HG03565 (cell line): ENCODE measurements around the gene ARL4D.
"Not testable (repeated sequence)": the region's sequence is repeated elsewhere in the genome, so short reads cannot be mapped to it uniquely, and the experiment has no call there.

ENCODE experiments used
- ATAC-seq: cut with Tn5 transposase; IDR thresholded peaks from one replicate; pipeline ENCODE4 v1.9.1; 2021; ENCODE audit warnings: mild to moderate bottlenecking, moderate library complexity; ENCODE audit not compliant: unreplicated experiment

Gene ARL4D

DNA sequence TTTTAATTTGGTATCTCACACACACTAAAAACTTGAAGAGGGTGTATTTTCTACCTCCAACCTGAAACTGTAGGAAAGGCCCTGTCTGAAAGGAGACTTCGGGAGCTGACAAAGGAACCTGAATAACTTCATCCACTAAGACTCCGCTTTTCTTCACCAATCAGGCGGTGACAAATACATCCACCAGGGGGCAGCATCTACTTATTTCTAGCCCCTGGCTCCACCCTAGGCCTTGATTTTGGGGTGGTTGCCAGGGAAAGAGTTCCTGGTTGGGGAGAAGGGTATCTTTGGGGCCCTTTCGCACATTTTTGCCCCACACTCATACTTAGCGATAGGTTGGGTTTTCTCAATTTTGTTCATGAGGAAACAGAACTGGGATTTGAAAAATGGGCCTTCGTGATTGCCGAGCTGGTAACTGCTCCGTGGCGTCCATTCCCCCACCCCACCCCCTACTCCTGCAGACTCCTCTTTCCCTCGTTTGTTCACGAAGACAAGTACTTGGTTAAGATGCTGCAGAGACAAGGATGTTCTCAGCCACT, 4.8 kb upstream of the ARL4D start:
- ATAC-seq, result no peak

DNA sequence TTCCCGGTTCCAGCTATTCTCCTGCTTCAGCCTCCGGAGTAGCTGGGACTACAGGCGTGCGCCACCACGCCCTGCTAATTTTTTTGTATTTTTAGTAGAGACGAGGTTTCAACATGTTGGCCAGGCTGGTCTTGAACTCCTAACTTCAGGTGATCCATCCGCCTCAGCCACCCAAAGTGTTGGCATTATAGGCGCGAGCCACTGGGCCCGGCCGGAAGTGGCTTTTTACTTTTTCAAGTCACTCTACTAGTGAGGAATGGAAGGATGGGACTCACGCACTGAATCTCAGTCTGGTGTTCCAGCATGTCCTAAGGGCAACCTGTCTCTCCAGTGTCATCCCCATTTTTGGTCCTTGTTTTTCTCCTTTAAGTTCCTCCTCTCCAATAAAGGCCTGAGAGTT, 4.1 kb upstream of the ARL4D start:
- not testable (repeated sequence) for ATAC-seq

DNA sequence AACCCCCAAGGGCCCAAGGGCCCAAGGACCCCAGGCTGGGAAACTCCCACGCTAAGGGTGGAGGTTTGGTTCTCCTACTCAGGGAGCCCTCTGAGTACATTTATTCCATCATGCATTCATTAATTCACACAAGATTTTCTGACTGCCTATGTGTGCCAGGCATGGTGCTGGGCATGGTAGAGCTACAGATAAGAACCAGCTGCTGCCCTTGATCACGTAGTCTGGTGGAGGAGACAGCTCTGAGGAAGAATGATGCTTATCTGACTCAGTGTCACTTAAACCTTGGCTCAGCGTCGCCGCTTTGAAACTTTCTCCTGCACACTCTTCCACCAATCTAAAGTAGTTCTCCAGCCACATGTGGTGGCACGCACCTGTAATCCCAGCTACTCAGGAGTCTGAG, 3.6 kb upstream of the ARL4D start:
- no peak for ATAC-seq

DNA sequence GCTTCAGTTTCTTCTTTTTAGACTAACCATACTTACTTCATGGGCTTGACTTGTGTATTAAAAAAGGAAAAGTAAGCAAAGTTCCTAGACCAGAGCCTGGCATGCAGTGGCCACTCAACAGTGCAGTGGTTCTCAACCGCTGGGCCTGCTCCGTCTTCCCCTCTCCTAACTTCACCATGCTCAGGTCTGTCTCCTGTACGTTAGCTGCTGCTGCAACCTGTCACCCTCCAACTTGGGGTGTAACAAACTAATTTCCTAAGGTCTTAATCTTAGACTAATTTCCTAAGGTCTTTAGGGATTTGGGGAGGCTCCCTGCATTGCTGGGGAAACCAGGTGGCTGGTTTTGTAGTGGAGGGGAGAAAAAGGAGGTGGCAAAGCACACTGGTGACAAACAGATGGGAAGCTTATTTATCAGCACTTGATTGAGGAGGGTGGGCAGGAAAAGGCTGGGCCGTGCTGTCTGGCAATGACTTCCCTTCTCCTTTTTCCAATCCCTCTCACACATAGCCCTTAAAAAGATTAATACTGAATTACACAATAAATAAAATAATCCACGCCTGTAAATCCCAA, 2.2 kb upstream of the ARL4D start:
- no peak for ATAC-seq

DNA sequence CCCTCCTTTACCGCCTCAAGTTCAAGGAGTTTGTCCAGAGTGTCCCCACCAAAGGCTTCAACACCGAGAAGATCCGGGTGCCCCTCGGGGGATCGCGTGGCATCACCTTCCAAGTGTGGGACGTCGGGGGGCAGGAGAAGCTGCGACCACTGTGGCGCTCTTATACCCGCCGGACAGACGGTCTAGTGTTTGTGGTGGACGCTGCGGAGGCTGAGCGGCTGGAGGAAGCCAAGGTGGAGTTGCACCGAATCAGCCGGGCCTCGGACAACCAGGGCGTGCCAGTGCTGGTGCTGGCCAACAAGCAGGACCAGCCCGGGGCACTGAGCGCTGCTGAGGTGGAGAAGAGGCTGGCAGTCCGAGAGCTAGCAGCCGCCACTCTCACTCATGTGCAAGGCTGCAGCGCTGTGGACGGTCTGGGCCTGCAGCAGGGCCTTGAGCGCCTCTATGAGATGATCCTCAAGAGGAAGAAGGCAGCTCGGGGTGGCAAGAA, 1.1 kb downstream of the ARL4D start:
- ATAC-seq, result no peak

DNA sequence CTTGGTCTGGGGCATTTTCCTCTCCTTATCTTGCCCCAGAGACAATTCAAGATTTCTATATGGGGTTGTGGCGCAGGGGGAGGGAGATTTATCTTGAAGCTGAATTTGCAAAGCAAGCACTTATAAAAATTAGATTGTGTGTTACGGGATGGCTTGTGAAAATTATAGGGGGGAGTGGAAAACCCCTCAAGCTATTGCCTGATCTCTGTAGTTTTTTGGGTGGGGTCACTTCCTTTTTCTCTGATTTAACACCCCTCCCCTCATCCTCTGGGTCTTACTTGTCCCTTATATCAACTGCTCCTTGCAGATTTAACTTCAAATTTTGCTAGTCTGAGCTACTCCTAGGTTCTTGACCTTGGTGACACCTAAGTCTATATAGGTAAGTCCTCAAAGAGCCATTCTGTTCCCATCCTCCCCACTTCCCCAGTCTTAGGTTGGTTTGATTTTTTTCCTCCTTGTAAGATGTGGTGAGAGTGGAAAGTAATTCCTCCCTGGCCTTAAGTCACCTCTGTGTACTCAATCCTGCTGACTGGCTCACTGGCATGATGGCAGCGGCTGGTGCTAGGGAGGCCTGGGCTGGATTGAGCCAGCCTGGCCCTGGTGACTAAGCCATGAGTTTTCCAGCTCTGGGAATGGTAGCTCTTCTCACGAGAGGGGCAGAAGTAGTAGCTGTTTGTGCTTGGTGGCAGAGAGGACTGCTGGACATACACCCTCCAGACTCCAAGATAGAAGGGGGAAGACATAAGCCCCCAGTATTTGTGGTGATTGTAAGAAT, 2.3 kb downstream of the ARL4D start:
- no peak for ATAC-seq

DNA sequence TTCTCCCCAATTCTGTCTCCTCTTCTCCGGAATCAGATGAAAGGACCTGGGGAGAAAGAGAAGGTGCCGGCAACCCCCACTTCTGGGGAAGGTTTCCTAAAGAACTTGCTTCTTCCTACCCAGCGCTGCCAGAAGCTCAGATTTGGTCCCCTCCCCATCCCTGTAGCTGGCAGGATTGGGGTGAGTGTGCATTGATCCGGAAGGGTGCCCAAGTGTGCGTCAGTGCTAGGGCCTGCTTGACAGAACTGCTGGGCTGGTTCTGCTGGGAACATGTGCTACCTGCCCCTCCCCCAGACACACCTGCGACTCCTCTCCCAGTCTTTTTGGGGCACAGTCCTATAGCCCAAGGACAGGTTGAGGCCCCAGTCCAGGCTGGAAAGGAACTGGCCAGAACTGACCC, 3.3 kb downstream of the ARL4D start:
- ATAC-seq, result no peak

DNA sequence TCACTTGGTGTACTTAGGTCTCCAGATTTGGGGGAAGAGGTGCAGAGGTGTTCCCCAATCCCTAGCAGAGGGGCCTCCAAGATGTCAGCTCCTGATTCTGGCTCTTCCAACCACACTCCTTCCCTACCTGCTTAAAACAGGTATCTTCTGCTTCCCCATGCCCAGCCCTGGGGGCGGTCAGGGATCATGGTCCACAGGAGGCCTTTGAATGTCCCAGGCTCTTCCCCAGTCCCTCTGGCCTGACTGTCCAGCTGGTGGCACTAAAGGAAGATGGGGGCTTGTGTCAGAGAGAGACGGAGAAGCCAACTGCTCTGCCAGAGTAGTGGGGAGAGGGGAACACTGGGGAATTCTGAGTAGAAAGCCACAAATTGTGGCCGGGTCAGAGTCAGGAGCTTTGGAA, 3.8 kb downstream of the ARL4D start:
- ATAC-seq, result no peak

DNA sequence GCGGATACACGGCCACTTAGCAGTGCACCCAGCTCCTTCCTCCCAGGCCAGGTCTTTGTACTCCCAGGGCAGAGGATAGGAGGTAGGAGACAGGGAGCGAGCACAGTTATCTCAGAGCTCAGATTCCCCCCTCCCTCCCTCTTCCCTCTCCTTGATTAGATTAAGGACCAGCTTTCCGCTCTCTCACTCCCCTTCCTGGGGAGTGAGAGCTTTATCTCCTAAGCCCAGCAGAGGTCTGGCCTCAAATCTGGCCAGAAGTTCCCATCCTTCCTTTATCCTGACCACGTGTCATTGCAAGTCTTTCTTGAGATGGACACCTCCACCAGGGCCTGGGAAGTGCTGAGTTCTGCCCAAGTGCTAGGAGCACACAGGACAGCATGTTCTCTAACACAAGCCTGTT, 5.1 kb downstream of the ARL4D start:
- no peak for ATAC-seq

DNA sequence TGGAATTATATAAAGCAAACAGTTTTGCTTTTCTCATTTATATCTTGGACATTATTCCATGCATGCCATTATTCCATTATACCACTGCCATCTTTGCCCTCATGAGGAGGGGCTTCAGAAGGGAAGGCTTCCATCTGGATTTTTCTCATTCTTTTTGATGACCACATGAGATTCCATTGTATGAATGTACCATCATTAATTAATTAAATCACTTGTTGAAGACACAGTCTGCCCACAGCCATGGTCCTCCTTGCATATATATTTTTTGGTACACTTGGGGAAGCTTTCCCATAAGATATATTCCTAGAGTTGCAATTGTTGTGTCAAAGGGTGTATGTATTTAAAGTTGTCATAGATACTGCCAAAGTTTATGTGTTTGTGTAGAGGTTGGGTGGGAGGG, 7.1 kb downstream of the ARL4D start:
- no peak for ATAC-seq

DNA sequence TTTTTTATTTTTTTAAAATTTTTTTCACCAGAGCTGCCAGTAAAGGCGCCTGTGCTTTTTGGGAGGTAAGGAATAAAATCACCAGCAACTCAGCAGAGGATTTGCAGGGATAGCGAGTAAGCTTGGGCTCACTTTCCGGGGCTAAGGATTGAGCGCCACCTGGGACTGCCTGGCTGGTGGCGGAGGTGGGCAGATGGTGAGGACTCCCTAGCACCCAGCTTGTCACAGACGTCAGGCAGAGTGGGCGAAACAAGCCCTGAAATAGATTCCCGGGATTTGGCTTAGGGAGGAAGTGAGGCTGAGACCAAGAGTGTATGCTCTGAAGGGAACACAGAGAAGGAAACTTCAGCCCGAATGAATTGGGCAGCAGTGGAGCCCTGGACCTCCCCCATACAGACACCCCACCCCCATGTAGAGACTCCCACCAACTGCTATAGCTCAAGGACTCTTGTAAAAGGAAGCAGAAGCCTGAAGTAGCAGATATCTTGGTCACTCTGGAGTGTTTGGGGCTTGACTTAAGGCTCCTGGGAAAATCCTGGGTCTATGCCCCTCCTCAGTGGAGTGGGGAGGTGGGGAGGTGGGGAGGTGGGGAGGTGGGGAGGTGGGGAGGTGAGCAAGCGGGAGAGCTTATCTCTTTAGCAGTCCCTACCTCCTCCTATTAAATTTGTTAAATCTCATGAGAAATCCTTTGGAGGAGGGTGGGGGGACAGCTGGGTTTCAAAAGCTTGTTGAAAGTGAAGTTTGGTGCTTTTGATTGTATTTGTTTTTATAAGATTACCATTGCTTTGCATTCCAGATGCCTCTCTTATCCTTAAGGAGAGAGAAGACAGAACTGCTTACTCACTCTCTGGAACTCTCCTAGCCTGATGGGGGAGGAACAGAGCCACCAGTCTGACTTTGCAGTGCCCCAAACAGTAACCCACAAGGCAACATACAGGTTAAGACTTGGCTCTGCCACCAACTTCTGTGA, 8.2 kb downstream of the ARL4D start:
- ATAC-seq, result no peak

DNA sequence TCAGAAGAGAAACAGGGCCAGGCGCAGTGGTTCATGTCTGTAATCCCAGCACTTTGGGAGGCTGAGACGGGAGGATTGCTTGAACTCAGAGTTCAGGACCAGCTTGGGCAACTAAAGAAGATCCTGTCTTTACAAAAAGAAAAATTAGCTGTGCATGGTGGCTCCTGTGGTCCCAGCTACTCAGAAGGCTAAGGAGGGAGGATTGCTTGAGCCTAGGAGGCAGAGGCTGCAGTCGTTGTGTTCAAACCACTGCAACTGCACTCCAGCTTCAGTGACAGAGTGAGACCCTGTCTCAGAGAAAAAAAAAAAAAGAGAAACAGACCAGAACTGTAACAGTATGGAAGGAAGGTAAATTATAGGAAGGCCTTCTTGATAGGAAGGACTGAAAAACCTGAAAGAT, 10.3 kb downstream of the ARL4D start:
- no peak for ATAC-seq

DNA sequence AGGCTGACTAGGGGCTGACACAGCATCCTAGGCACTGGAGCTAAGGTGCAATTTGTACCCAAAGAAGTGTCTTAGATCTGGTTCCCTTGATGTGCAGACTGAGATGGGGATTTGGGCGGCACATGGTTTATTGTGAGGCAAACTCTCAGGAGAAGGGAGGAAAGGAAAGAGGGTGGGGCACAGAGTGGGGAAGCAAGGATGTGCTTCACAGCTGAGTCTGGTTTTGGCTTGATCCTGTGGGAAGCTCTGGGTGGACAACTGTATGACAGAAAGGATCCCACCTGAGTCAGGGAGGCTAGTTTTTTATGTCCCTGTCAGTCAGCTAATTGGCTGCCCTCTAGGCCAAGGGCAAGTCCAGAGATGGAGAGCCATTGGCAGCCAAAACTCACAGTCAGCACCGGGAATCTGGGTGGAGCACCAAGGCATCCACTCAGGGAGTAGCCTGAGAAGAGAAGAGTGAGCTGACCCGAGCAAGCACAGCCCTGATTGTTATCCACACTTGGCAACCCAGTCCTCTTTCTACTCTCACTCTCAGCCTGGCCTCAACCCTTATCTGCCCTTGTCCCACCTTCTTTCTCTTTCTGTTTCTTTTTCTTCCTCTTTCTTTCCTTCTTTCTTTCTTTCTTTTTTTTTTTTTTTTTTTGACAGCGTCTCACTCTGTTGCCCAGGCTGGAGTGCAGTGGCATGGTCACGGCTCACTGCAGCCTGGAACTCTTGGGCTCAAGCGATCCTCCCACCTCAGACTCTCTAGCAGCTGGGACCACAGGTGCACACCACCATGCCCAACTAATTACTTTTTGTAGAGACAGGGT, 12.0 kb downstream of the ARL4D start:
- no peak for ATAC-seq

DNA sequence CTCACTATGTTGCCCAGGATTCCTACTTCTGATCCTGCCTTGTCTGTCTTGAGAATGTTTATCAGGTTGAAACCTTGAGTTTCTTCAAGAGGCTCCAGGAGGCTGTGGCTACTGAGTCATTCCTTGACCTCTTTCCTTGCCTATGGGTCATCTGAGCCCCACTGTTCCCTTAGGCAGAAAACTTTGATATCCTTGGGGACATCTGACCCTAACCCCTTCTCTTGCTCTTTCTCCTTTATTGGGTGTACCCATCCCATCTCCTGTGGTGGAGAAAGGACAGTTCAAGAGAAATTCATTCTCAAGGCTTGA, 12.5 kb downstream of the ARL4D start:
- no peak for ATAC-seq

DNA sequence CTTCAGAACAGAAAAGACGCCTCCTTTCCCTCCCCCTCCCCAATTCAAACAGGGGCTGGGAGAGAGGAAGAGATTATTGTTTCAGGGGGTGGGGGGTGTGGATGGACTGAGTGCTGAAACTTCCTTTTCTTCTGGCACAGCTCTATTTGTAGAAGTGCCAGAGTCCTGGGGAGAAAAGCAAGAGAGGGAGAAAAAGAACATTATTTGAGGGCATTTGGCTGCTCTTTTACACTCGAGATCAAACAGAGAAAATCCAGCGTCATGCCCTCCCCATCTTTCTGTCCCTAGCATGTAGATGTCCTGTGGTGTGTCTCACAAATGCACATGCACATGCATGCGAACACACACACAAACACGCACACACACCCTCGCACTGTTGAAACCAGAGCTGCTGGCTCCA, 13.0 kb downstream of the ARL4D start:
- ATAC-seq, result no peak

DNA sequence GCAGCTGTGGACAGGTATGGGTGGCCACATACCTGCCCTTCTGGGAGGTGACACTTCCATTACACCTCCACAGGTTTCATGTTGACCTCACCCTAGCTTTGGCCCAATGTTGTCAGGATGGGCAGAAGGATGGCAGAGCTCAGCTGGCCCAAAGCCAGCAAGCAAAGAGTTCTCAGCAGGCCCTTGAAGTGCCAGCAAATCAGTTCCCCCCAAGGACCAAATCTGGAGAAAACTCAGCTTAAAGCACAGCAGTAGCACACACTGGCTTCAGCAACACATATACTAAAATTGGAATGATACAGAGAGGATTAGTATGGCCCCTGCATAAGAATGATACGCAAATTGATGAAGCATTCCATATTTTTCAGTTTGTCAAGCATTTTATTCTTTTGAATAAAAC, 13.4 kb downstream of the ARL4D start:
- ATAC-seq, result no peak

DNA sequence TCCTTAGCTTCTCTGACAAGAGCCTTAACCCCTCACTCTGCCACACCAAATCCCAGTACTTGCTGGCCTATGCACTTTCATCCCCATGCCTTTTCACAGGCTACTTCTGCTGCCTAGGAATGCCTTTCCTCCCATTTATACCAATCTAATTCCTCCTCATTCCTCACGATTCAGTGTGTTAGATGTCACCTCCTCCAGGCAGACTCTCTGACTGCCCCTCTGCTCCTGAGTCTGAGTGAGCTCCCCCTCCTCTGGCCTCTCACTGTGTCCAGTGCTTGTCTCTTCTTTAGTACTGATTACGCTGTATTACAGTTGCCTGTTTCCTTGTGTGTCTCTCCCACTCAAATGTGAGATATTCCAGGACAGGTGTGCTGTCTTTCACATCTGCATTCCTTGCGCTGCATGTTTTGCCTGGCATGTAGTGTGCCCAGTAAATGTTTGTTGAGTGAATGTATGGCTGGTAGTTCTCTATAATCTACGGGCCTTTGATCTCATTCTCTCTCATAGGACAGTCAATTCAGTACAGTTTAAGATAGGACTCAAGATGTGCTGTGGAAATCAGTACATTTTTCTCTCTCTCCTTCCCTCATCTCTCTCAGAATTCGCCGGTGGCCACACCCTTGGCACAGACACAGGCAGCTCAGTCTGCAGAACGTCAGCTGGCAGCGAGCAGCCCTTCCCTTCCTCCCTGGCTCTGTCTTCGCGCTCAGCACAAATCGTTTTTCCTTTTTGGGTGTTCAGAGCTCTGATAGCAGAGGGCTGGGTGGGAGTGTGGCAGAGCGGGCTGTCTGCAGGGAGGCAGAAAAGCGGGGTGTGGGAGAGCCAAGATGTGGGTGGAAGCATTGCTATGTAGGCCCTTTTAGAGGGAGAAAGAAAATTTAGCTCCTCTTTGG, 18.5 kb downstream of the ARL4D start:
- ATAC-seq, result no peak

DNA sequence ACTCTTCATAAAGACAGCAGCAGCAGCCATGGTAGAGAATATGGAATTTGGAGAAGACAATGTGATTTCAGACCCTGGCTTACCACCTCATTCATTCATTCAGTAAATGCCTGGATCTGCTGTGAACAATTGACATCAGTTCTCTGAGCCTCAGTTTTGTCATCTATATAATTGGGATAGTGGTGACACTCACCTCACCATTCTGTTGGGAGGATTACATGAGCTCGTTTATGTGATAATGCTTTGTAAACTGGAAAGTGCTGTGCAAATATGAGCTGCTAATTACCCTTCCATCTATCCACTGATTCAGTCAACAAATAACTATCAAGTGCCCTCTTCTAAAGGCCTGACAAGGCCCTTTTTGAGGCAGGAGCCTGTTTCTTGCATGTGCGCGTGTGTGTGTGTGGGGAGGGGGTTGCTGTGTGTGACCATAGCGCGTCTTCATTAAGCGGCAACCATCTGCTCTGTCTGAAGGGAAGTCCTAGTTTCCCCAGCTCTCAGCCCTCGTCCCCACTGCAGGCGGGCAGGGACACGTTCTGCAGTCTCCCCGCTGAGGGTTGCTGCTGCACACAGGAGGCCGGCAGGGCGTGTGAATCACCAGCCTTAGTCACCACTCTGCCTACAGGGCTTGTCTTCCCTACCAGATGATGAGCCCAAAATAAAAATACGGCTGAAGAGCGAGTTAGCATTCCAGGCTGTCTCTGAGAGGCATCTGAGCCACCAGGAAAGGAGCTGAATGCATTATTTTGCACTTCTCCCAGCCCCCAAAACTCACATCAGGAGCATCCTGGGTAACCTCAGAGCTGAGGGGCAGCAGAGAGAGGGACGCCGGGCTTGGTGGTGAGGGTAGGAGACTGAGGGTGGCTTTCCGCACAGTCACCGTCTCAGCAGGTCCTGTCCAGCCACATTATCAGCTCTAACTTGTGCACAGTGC, 19.9 kb downstream of the ARL4D start:
- ATAC-seq, result no peak
